ENCODE results near the gene SNHG17.
"Not testable (repeated sequence)": the region's sequence is repeated elsewhere in the genome, so short reads cannot be mapped to it uniquely, and the experiment has no call there.

Gene SNHG17

DNA sequence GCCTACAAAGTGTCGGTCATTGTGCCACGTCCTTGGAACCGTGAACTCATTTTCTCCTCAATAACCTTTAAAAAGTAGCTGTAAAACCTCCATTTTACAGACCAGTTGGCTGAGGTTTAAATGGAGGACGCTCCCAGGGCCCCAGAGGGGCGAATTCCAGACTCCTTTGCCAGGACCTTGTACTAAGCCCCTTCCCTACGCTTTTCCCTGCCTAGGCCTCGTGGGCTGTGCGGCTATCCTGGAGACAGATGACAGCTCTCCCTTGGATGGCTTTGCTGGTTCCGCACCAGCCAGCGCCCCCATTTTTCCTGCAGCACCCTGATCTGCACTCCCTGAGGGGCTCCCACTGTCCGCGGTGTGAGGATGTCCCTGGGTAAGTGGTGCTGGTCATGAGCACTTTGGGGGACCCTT lies 12.1 kb upstream of the SNHG17 start:
- FAIRE-seq (no peak), DNase-seq (ENCODE audit: insufficient read length, low spot score) (no peak)
- TF ChIP-seq TAF1 (IDR thresholded peaks at IDR 0.05; ENCODE audit: low read depth, low read length) (no peak), POU2F2 (IDR thresholded peaks at IDR 0.05; ENCODE audit: low read depth, low read length) (no peak), POLR2A (IDR thresholded peaks at IDR 0.05; ENCODE audit: low read depth, low read length) (no peak), POLR2AphosphoS5 (IDR thresholded peaks at IDR 0.05; ENCODE audit: low read depth, low read length) (no peak), SPI1 (IDR thresholded peaks at IDR 0.05; ENCODE audit: low read depth, low read length) (no peak), PAX5 (IDR thresholded peaks at IDR 0.05; ENCODE audit: insufficient read depth, low read length, severe bottlenecking) (no peak)

- FAIRE-seq: peak; percentile 83
- TF ChIP-seq POLR2AphosphoS5 (IDR thresholded peaks at IDR 0.05; ENCODE audit: low read depth, low read length): peak; percentile 92
- TF ChIP-seq POU2F2 (IDR thresholded peaks at IDR 0.05; ENCODE audit: low read depth, low read length): peak; percentile 77
- TF ChIP-seq TAF1 (IDR thresholded peaks at IDR 0.05; ENCODE audit: low read depth, low read length): peak; percentile 97
- no peak for TF ChIP-seq SPI1 (IDR thresholded peaks at IDR 0.05; ENCODE audit: low read depth, low read length)
- peak; percentile 71 for TF ChIP-seq PAX5 (IDR thresholded peaks at IDR 0.05; ENCODE audit: insufficient read depth, low read length, severe bottlenecking)
- peak; percentile 92 for TF ChIP-seq POLR2A (IDR thresholded peaks at IDR 0.05; ENCODE audit: low read depth, low read length)
Measured at GRCh38 chr20:38446441-38447209, 11.5 kb upstream of the SNHG17 start.

DNA sequence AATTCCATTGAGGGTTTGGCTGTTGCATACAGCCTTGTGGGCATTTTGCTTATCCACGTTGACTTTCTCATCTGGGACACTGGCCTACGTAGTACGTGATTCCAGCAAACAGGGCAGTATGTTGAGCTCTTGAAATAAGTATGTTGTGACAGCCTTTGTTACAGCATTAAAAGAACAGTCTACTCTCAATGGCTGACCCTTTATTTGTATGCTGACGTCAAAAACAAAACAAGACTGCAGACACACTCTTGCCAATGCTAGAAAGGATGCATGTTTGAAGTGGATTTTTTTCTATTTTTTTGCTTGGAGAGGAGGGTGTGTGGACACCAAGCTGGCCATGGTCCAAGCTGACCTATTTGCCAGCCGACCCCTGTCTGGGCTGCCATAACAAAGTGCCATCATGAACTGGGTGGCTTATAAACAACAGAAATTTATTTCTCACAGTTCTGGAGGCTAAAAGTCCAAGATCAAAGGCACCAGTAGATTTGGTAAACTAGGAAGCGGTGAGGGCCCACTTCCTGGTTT lies 10.8 kb upstream of the SNHG17 start:
- no peak for DNase-seq (ENCODE audit: insufficient read length, low spot score)
- no peak for FAIRE-seq
- TF ChIP-seq POLR2AphosphoS5 (IDR thresholded peaks at IDR 0.05; ENCODE audit: low read depth, low read length) (no peak), SPI1 (IDR thresholded peaks at IDR 0.05; ENCODE audit: low read depth, low read length) (no peak), POLR2A (IDR thresholded peaks at IDR 0.05; ENCODE audit: low read depth, low read length) (no peak), PAX5 (IDR thresholded peaks at IDR 0.05; ENCODE audit: insufficient read depth, low read length, severe bottlenecking) (no peak), TAF1 (IDR thresholded peaks at IDR 0.05; ENCODE audit: low read depth, low read length) (no peak), POU2F2 (IDR thresholded peaks at IDR 0.05; ENCODE audit: low read depth, low read length) (no peak)

More at GRCh38 chr20:38446441-38447209, 11.5 kb upstream of the SNHG17 start:
- peak; percentile 88 for DNase-seq (ENCODE audit: insufficient read length, low spot score)

GRCh38 chr20:38445381-38445796 lies 10.3 kb upstream of the SNHG17 start:
- TF ChIP-seq POLR2A (IDR thresholded peaks at IDR 0.05; ENCODE audit: low read depth, low read length): no peak
- no peak for TF ChIP-seq TAF1 (IDR thresholded peaks at IDR 0.05; ENCODE audit: low read depth, low read length)
- TF ChIP-seq POLR2AphosphoS5 (IDR thresholded peaks at IDR 0.05; ENCODE audit: low read depth, low read length): no peak
- no peak for TF ChIP-seq PAX5 (IDR thresholded peaks at IDR 0.05; ENCODE audit: insufficient read depth, low read length, severe bottlenecking)
- no peak for TF ChIP-seq SPI1 (IDR thresholded peaks at IDR 0.05; ENCODE audit: low read depth, low read length)
- TF ChIP-seq POU2F2 (IDR thresholded peaks at IDR 0.05; ENCODE audit: low read depth, low read length): no peak
- FAIRE-seq (no peak), DNase-seq (ENCODE audit: insufficient read length, low spot score) (no peak)

DNA sequence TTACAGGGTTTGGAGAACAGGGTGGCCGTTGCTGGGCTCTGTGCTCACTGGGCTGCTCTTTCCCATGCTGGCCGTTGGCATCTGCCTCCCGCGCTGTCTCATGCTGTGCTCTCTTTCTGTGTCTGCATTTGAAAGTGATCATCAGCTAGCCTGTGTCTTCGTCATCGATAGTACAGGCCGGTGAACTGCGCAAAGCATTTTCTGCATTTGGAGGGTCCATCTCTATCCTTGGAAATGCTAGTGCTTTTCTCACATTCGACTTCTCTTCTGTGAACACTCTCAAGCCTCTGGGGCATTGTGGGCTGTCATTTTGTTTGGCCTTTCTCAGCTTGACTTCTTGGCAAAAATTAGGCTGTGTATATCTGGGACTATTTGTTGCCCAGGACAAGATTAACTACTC lies 6.8 kb upstream of the SNHG17 start:
- TF ChIP-seq POLR2A (IDR thresholded peaks at IDR 0.05; ENCODE audit: low read depth, low read length) (no peak), TAF1 (IDR thresholded peaks at IDR 0.05; ENCODE audit: low read depth, low read length) (no peak), POU2F2 (IDR thresholded peaks at IDR 0.05; ENCODE audit: low read depth, low read length) (no peak), POLR2AphosphoS5 (IDR thresholded peaks at IDR 0.05; ENCODE audit: low read depth, low read length) (no peak), PAX5 (IDR thresholded peaks at IDR 0.05; ENCODE audit: insufficient read depth, low read length, severe bottlenecking) (no peak)
- no peak for FAIRE-seq
- no peak for DNase-seq (ENCODE audit: insufficient read length, low spot score)

- DNase-seq (ENCODE audit: insufficient read length, low spot score); FAIRE-seq: not testable (repeated sequence)
Measured at GRCh38 chr20:38441110-38441509, 6.0 kb upstream of the SNHG17 start.

GRCh38 chr20:38437796-38438195 lies 2.7 kb upstream of the SNHG17 start:
- TF ChIP-seq POU2F2 (IDR thresholded peaks at IDR 0.05; ENCODE audit: low read depth, low read length) (no peak), SPI1 (IDR thresholded peaks at IDR 0.05; ENCODE audit: low read depth, low read length) (no peak), POLR2AphosphoS5 (IDR thresholded peaks at IDR 0.05; ENCODE audit: low read depth, low read length) (no peak), TAF1 (IDR thresholded peaks at IDR 0.05; ENCODE audit: low read depth, low read length) (no peak), POLR2A (IDR thresholded peaks at IDR 0.05; ENCODE audit: low read depth, low read length) (no peak), PAX5 (IDR thresholded peaks at IDR 0.05; ENCODE audit: insufficient read depth, low read length, severe bottlenecking) (no peak)
- FAIRE-seq: no peak
- DNase-seq (ENCODE audit: insufficient read length, low spot score): no peak

GRCh38 chr20:38435555-38435939 lies 419 bp upstream of the SNHG17 start:
- TF ChIP-seq POLR2AphosphoS5 (IDR thresholded peaks at IDR 0.05; ENCODE audit: low read depth, low read length) (no peak), PAX5 (IDR thresholded peaks at IDR 0.05; ENCODE audit: insufficient read depth, low read length, severe bottlenecking) (no peak), POLR2A (IDR thresholded peaks at IDR 0.05; ENCODE audit: low read depth, low read length) (no peak), TAF1 (IDR thresholded peaks at IDR 0.05; ENCODE audit: low read depth, low read length) (no peak), SPI1 (IDR thresholded peaks at IDR 0.05; ENCODE audit: low read depth, low read length) (no peak), POU2F2 (IDR thresholded peaks at IDR 0.05; ENCODE audit: low read depth, low read length) (no peak)
- DNase-seq (ENCODE audit: insufficient read length, low spot score) (no peak), FAIRE-seq (no peak)

- DNase-seq (ENCODE audit: insufficient read length, low spot score): no peak
- FAIRE-seq: no peak
- TF ChIP-seq POU2F2 (IDR thresholded peaks at IDR 0.05; ENCODE audit: low read depth, low read length) (no peak), POLR2A (IDR thresholded peaks at IDR 0.05; ENCODE audit: low read depth, low read length) (no peak), POLR2AphosphoS5 (IDR thresholded peaks at IDR 0.05; ENCODE audit: low read depth, low read length) (no peak), SPI1 (IDR thresholded peaks at IDR 0.05; ENCODE audit: low read depth, low read length) (no peak), PAX5 (IDR thresholded peaks at IDR 0.05; ENCODE audit: insufficient read depth, low read length, severe bottlenecking) (no peak), TAF1 (IDR thresholded peaks at IDR 0.05; ENCODE audit: low read depth, low read length) (no peak)
Measured at GRCh38 chr20:38434301-38434741, 807 bp downstream of the SNHG17 start.

Data from GM12891 (cell line).